ENCODE measurements around the gene RORC. TPM values are rescaled to one million over a fixed set of nuclear protein-coding genes. Genes with fewer than 3 reads are reported as not detected.
"Not testable (repeated sequence)": the region's sequence is repeated elsewhere in the genome, so short reads cannot be mapped to it uniquely, and the experiment has no call there.

Gene RORC
- not detected for polyA plus RNA-seq (2013, experiment 1 of 2)
- polyA plus RNA-seq (2013, experiment 2 of 2), result not detected

DNA sequence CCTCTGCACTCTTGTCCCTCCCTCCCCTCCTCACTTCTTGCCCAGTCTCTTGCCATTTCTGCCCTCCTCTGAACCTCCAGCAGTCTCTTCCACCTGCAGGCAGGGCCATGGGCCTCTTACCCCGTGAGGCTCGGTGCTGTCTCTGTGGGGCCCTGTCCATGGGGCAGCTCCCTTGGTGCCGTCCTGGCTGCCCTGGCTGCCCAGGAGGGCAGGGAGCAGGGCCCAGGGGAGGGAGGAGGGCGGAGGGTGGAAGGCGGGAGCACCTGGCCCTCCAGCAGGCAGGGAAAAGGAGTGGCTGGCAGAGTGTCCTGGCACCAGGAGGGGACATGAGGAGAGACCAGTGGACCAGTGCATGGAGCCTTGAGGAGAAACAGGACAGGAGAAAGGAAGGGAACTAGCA lies at the start of gene RORC:
TSS of gene RORC (minus strand) at position 198 of the 400 bp plus-strand sequence. CDS start at position 160, 38 bp downstream.
- Histone ChIP-seq H3K18ac (ENCODE audit: low read depth in 1 of 2, low read length in 2 of 2) (no peak within 1 kb of the TSS), H2AFZ (ENCODE audit: low read depth, low read length) (no peak within 1 kb of the TSS)
- 75% methylated on average over 4 of the region's 5 CpGs for WGBS

DNA sequence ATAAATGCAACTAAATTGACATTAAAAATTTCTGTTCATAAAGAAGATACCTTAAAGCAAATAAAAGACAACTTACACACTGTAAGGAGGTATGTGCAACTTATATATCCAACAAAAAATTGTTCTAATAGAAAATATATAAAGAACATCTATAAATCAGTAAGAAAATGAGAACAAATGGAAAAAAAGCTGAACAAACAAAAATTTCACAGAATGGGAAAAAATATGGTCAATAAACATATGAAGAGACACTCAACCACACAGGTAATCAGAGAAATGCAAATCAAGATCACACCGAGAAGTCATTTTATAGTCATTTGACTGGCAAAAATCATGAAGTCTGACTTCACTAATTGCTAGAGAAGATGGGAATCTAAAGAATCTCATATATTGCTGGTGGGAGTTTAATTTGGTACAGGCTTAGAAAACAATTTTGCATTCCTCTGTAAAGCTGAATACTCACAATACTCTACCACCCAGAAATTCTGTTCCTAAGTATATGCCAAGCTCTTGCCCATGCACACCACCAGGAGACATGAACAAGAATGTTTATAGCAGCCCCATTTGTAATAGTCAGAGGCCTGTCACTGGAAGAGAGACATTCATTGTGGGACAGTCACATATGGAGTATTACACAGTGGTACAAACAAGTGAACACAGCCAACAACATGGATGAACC lies 44.0 kb upstream of the RORC start:
- no peak overlapping the region for H3K4ac ChIP-seq (ENCODE audit: low read depth in 1 of 2, low read length in 2 of 2)
- H2BK120ac ChIP-seq (ENCODE audit: low read depth, low read length), result no peak overlapping the region
- no peaks in the 10 kb centered on the region for H3K4me1 ChIP-seq (ENCODE audit: control insufficient read depth, insufficient read depth, low read depth, low read length)
- H3K4me3 ChIP-seq (ENCODE audit: insufficient read depth in 1 of 2, low read depth in 1 of 2, low read length in 2 of 2), result no peak overlapping the region
- no peak overlapping the region for H3K23ac ChIP-seq (ENCODE audit: low read length in 2 of 2)
- H3K36me3 ChIP-seq (ENCODE audit: control insufficient read depth in 1 of 2, insufficient read depth in 2 of 2, low read depth in 1 of 2, low read length in 2 of 2), result peaks cover 9 to 46% of the 10 kb centered on the region in 2 experiments
- WGBS, result no CpG with 5 or more reads among the region's 1 CpG
- H3K27me3 ChIP-seq (ENCODE audit: control insufficient read depth in 1 of 2, insufficient read depth in 1 of 2, low read length in 2 of 2), result no peaks in the 10 kb centered on the region
- no peak overlapping the region for H3K14ac ChIP-seq (ENCODE audit: low read length in 2 of 2)
- H2BK12ac ChIP-seq (ENCODE audit: low read length in 2 of 2), result no peak overlapping the region
- no peak overlapping the region for H4K8ac ChIP-seq (ENCODE audit: low read length)
- H3K4me2 ChIP-seq (ENCODE audit: low read length, poor library complexity, severe bottlenecking), result no peak overlapping the region
- no peak overlapping the region for H2AFZ ChIP-seq (ENCODE audit: low read depth, low read length)
- DNase-seq, result no peak
- H4K91ac ChIP-seq (ENCODE audit: low read length), result no peak overlapping the region
- no peak overlapping the region for H2BK5ac ChIP-seq (ENCODE audit: low read depth, low read length, poor library complexity, severe bottlenecking)
- no peaks in the 10 kb centered on the region for H3K9me3 ChIP-seq (ENCODE audit: control insufficient read depth, low read length)
- H3K27ac ChIP-seq (ENCODE audit: low read length, poor library complexity, severe bottlenecking), result no peak overlapping the region
- no peak overlapping the region for H2BK15ac ChIP-seq (ENCODE audit: low read depth, poor library complexity, severe bottlenecking)
- no peak overlapping the region for H2AK5ac ChIP-seq (ENCODE audit: low read length, severe bottlenecking)
- no peak overlapping the region for H3K9ac ChIP-seq (ENCODE audit: low read length)
- no peak overlapping the region for H3K18ac ChIP-seq (ENCODE audit: low read depth in 1 of 2, low read length in 2 of 2)
- H3K79me1 ChIP-seq (replicated peaks; ENCODE audit: low read length, poor library complexity, severe bottlenecking), result no peaks in the 10 kb centered on the region

More for the DNA sequence above, at the start of gene RORC:
- Histone ChIP-seq H3K36me3 (ENCODE audit: control insufficient read depth in 1 of 2, insufficient read depth in 2 of 2, low read depth in 1 of 2, low read length in 2 of 2) (no peaks in the 10 kb centered on the region), H2BK15ac (ENCODE audit: low read depth, poor library complexity, severe bottlenecking) (no peak within 1 kb of the TSS), H4K8ac (ENCODE audit: low read length) (no peak within 1 kb of the TSS), H3K4ac (ENCODE audit: low read depth in 1 of 2, low read length in 2 of 2) (no peak within 1 kb of the TSS), H3K9ac (ENCODE audit: low read length) (no peak within 1 kb of the TSS), H2BK120ac (ENCODE audit: low read depth, low read length) (no peak within 1 kb of the TSS), H3K4me2 (ENCODE audit: low read length, poor library complexity, severe bottlenecking) (no peak within 1 kb of the TSS), H3K23ac (ENCODE audit: low read length in 2 of 2) (peak within 1 kb of the TSS in 1 of 2 experiments; percentile 2), H2BK5ac (ENCODE audit: low read depth, low read length, poor library complexity, severe bottlenecking) (no peak within 1 kb of the TSS), H3K9me3 (ENCODE audit: control insufficient read depth, low read length) (no peaks in the 10 kb centered on the region), H3K27ac (ENCODE audit: low read length, poor library complexity, severe bottlenecking) (no peak within 1 kb of the TSS), H4K91ac (ENCODE audit: low read length) (no peak within 1 kb of the TSS), H3K79me1 (replicated peaks; ENCODE audit: low read length, poor library complexity, severe bottlenecking) (no peaks in the 10 kb centered on the region), H2BK12ac (ENCODE audit: low read length in 2 of 2) (no peak within 1 kb of the TSS), H3K27me3 (ENCODE audit: control insufficient read depth in 1 of 2, insufficient read depth in 1 of 2, low read length in 2 of 2) (peaks cover 28 to 57% of the 10 kb centered on the region in 2 experiments), H3K4me1 (ENCODE audit: control insufficient read depth, insufficient read depth, low read depth, low read length) (peaks cover 8% of the 10 kb centered on the region), H3K14ac (ENCODE audit: low read length in 2 of 2) (peak within 1 kb of the TSS in 1 of 2 experiments; percentile 85), H2AK5ac (ENCODE audit: low read length, severe bottlenecking) (no peak within 1 kb of the TSS), H3K4me3 (ENCODE audit: insufficient read depth in 1 of 2, low read depth in 1 of 2, low read length in 2 of 2) (no peak within 1 kb of the TSS)
- no peak for DNase-seq

DNA sequence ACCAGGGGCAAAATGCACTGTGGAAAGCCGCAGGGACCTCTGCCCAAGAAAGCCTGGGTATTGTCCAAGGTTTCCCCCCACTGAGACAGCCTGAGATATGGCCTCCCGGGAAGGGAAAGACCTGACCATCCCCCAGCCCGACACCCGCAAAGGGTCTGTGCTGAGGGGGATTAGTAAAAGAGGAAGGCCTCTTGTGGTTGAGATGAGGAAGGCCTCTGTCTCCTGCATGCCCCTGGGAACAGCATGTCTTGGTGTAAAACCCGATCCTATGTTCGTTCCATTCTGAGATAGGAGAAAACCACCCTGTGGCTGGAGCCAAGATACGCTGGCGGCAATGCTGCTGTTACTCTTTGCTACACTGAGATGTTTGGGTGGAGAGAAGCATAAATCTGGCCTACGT lies 41.2 kb upstream of the RORC start:
- not testable (repeated sequence) for H3K27me3 ChIP-seq (ENCODE audit: control insufficient read depth in 1 of 2, insufficient read depth in 1 of 2, low read length in 2 of 2); H2BK120ac ChIP-seq (ENCODE audit: low read depth, low read length); H3K14ac ChIP-seq (ENCODE audit: low read length in 2 of 2); H3K4me2 ChIP-seq (ENCODE audit: low read length, poor library complexity, severe bottlenecking); H2AFZ ChIP-seq (ENCODE audit: low read depth, low read length); H3K4me1 ChIP-seq (ENCODE audit: control insufficient read depth, insufficient read depth, low read depth, low read length); DNase-seq; H2AK5ac ChIP-seq (ENCODE audit: low read length, severe bottlenecking); H3K4ac ChIP-seq (ENCODE audit: low read depth in 1 of 2, low read length in 2 of 2); H2BK5ac ChIP-seq (ENCODE audit: low read depth, low read length, poor library complexity, severe bottlenecking); H2BK12ac ChIP-seq (ENCODE audit: low read length in 2 of 2); H3K9me3 ChIP-seq (ENCODE audit: control insufficient read depth, low read length); H3K9ac ChIP-seq (ENCODE audit: low read length); H2BK15ac ChIP-seq (ENCODE audit: low read depth, poor library complexity, severe bottlenecking); H3K4me3 ChIP-seq (ENCODE audit: insufficient read depth in 1 of 2, low read depth in 1 of 2, low read length in 2 of 2); H3K27ac ChIP-seq (ENCODE audit: low read length, poor library complexity, severe bottlenecking); H3K18ac ChIP-seq (ENCODE audit: low read depth in 1 of 2, low read length in 2 of 2); H4K91ac ChIP-seq (ENCODE audit: low read length); H4K8ac ChIP-seq (ENCODE audit: low read length); H3K23ac ChIP-seq (ENCODE audit: low read length in 2 of 2); H3K79me1 ChIP-seq (replicated peaks; ENCODE audit: low read length, poor library complexity, severe bottlenecking)
- H3K36me3 ChIP-seq (ENCODE audit: control insufficient read depth in 1 of 2, insufficient read depth in 2 of 2, low read depth in 1 of 2, low read length in 2 of 2), result peaks cover 9 to 44% of the 10 kb centered on the region in 2 experiments
- WGBS, result 69% methylated on average over 9 of the region's 9 CpGs

DNA sequence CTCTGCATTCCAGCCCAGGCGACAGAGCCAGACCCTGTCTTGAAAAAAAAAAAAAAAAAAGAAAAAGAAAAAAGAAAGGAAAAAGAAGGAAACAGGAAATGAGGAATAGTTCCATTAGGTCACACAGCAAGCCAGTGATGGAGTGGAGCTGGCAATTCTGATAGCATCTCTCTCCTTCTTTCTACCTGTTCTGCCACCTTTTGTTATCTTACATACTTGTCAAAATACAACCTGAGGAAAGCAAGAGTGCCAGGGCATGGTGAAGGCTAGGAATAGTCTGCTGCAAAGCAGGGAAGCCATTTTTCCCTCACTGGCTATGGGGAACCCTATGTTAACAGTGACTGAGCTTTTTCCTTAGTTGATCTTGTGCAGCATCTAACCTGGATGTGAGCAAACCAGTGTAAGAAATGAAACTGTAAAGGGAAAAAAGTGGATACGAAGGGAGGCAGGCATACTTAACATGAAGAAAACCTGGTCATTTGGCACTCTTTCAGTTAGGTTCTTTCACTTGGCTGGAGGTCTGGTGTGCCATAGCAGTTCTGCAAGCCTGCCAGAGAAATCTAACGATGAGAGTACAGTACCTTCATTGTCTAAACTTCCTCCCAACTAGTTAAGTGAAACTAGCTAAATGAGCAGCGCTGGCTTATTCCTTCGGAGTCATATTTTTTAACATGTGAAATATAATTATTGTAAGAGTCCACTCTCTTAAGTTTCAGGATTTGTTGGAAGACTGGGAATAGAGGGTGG lies 39.9 kb upstream of the RORC start:
- DNase-seq, result no peak
- Histone ChIP-seq H3K79me1 (replicated peaks; ENCODE audit: low read length, poor library complexity, severe bottlenecking) (no peaks in the 10 kb centered on the region), H3K27ac (ENCODE audit: low read length, poor library complexity, severe bottlenecking) (no peak overlapping the region), H3K23ac (ENCODE audit: low read length in 2 of 2) (no peak overlapping the region), H3K27me3 (ENCODE audit: control insufficient read depth in 1 of 2, insufficient read depth in 1 of 2, low read length in 2 of 2) (no peaks in the 10 kb centered on the region), H2BK12ac (ENCODE audit: low read length in 2 of 2) (no peak overlapping the region), H3K18ac (ENCODE audit: low read depth in 1 of 2, low read length in 2 of 2) (no peak overlapping the region), H2BK5ac (ENCODE audit: low read depth, low read length, poor library complexity, severe bottlenecking) (no peak overlapping the region), H3K9me3 (ENCODE audit: control insufficient read depth, low read length) (no peaks in the 10 kb centered on the region), H3K36me3 (ENCODE audit: control insufficient read depth in 1 of 2, insufficient read depth in 2 of 2, low read depth in 1 of 2, low read length in 2 of 2) (peaks cover 9 to 33% of the 10 kb centered on the region in 2 experiments), H3K4me2 (ENCODE audit: low read length, poor library complexity, severe bottlenecking) (no peak overlapping the region), H3K14ac (ENCODE audit: low read length in 2 of 2) (no peak overlapping the region), H2BK15ac (ENCODE audit: low read depth, poor library complexity, severe bottlenecking) (no peak overlapping the region), H2AK5ac (ENCODE audit: low read length, severe bottlenecking) (no peak overlapping the region), H3K4ac (ENCODE audit: low read depth in 1 of 2, low read length in 2 of 2) (no peak overlapping the region), H2BK120ac (ENCODE audit: low read depth, low read length) (no peak overlapping the region), H3K4me3 (ENCODE audit: insufficient read depth in 1 of 2, low read depth in 1 of 2, low read length in 2 of 2) (no peak overlapping the region), H2AFZ (ENCODE audit: low read depth, low read length) (no peak overlapping the region), H3K4me1 (ENCODE audit: control insufficient read depth, insufficient read depth, low read depth, low read length) (no peaks in the 10 kb centered on the region), H4K8ac (ENCODE audit: low read length) (no peak overlapping the region), H3K9ac (ENCODE audit: low read length) (no peak overlapping the region), H4K91ac (ENCODE audit: low read length) (no peak overlapping the region)
- 100% methylated on average over 3 of the region's 5 CpGs for WGBS
